IPS DF 6.9 (cell line): ENCODE results near the gene STARD4.

Source experiments
- DNase-seq: peaks from one replicate; pipeline ENCODE4 v3.0.0-alpha.2; 2013; ENCODE audit warnings: low read depth, low spot score
- H3K27ac ChIP-seq: one replicate; pipeline ENCODE4 v1.5.1; 2013; ENCODE audit warnings: low read length, control low read depth
- H3K27me3 ChIP-seq: 2 replicates; pipeline ENCODE4 v1.6.1; 2013; ENCODE audit warnings: mild to moderate bottlenecking, low read length; ENCODE audit not compliant: control insufficient read depth, insufficient read depth
- H3K36me3 ChIP-seq: 2 replicates; pipeline ENCODE4 v1.6.1; 2013; ENCODE audit warnings: low read length; ENCODE audit not compliant: control insufficient read depth, insufficient read depth
- H3K4me1 ChIP-seq: 2 replicates; pipeline ENCODE4 v1.6.1; 2013; ENCODE audit warnings: low read length; ENCODE audit not compliant: control insufficient read depth, insufficient read depth
- H3K4me3 ChIP-seq: 2 replicates; pipeline ENCODE4 v1.5.1; 2013; ENCODE audit warnings: mild to moderate bottlenecking, low read length
- H3K9me3 ChIP-seq: 2 replicates; pipeline ENCODE4 v1.6.1; 2013; ENCODE audit warnings: low read length, inconsistent platforms; ENCODE audit not compliant: control insufficient read depth, insufficient read depth
- WGBS: extraction: QIAGEN DNeasy Blood & Tissue Kit; methylation state at CpG from one replicate; pipeline ENCODE4 v1.1.7; 2013; ENCODE audit warnings: mixed read lengths, missing lambda C conversion rate; ENCODE audit not compliant: insufficient read length, insufficient coverage; 5-methylcytosine and 5-hydroxymethylcytosine counted together

The STARD4 gene

DNA sequence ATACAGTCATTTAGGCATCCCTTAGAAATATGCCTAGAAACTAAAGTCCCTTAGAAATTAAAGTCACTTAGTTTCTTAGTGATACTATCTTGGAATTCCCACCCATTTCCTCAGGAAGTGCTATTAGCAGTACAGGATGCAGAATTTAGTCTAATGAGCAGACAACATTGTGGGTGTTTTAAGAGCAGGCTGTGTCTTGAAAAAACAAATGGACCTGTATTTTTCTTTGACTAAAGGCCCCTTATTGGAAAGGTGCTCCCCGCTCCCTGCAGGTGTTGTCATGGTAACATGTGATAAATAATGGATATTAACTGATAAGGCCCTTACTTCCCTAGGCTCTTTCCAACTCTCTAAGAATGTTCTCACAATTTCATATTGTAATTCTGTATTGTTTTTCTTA, 38.8 kb upstream of the STARD4 start:
- H3K36me3 ChIP-seq, result no peaks in the 10 kb centered on the region
- no CpG with 5 or more reads among the region's 1 CpG for WGBS
- no peaks in the 10 kb centered on the region for H3K27me3 ChIP-seq
- H3K27ac ChIP-seq, result no peak overlapping the region
- H3K4me3 ChIP-seq, result no peak overlapping the region
- H3K4me1 ChIP-seq, result peaks cover 4% of the 10 kb centered on the region; the same call in 1 of the 2 replicates
- H3K9me3 ChIP-seq, result no peaks in the 10 kb centered on the region
- no peak for DNase-seq

DNA sequence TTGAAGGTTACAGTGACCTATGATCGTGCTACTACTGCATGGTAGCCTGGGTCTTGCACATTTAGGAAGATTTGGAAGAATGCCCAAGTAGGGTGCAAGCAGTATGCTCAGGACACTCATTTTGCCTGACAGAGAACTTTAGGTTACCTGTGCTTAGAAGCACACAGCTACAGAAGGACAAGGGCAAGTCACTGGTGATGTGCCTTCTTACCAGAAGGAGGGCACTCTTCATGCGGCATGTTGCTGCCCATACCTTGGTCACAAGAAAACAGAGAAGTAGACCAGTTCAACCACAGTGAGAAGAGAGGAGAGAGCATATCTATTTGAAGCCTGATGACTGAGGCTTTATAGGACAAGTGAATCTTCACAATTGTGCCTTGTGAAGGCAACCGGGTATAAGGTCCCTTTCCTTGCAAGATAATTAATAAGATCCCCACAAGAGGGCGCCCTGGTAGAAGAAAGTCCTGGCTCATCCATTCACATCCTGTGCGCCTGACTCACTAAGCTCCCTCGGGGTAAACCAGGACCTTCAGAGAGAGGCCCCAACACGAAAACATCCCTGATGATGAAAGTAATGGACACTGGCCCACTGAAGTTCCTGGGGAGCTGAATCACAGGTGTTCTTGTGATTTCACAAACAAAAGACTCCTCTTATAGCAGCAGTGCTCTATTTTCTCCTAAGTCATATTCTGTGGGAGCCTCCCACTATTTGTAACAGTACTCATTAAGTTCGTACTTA, 38.1 kb upstream of the STARD4 start:
- H3K27ac ChIP-seq, result no peak overlapping the region
- no peaks in the 10 kb centered on the region for H3K9me3 ChIP-seq
- H3K27me3 ChIP-seq, result no peaks in the 10 kb centered on the region
- H3K4me1 ChIP-seq, result peaks cover 4% of the 10 kb centered on the region; the same call in 1 of the 2 replicates
- no peaks in the 10 kb centered on the region for H3K36me3 ChIP-seq
- DNase-seq, result peak; percentile 70
- WGBS, result no CpG with 5 or more reads among the region's 8 CpGs
- no peak overlapping the region for H3K4me3 ChIP-seq

DNA sequence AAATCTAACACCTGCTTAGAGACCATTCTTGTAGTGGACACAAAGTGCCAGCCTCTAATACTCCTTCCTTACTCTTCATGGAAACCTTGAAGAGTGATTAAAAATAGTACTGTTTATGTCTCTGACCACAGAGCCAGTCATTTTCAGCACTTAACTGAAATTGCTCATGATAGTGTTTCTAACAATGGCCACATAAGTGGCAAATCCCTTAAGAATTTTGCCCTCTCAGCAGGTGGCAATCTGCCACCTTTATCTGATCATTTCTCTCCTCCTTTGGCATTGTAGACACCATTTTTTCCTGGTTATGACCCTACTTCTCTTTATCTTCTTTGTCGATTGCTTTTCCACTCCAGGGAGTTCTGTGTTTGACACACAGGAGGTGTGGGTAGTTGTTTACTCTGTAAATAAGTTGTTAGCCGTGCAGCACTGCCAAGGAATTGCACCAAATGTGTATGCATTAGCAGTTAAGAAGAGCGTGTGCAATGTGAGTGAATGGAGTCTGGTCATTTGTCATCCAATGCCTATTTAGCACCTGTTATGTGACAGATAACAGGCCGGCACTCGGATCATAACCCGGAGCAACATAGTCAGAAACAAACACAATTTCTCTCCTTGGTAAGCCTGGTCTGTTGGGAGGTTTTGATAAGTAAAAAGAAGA, 36.8 kb upstream of the STARD4 start:
- H3K9me3 ChIP-seq, result no peaks in the 10 kb centered on the region
- H3K27ac ChIP-seq, result no peak overlapping the region
- no peak overlapping the region for H3K4me3 ChIP-seq
- H3K36me3 ChIP-seq, result no peaks in the 10 kb centered on the region
- no peak for DNase-seq
- peaks cover 4% of the 10 kb centered on the region; the same call in 1 of the 2 replicates for H3K4me1 ChIP-seq
- H3K27me3 ChIP-seq, result no peaks in the 10 kb centered on the region
- WGBS, result no CpG with 5 or more reads among the region's 6 CpGs

DNA sequence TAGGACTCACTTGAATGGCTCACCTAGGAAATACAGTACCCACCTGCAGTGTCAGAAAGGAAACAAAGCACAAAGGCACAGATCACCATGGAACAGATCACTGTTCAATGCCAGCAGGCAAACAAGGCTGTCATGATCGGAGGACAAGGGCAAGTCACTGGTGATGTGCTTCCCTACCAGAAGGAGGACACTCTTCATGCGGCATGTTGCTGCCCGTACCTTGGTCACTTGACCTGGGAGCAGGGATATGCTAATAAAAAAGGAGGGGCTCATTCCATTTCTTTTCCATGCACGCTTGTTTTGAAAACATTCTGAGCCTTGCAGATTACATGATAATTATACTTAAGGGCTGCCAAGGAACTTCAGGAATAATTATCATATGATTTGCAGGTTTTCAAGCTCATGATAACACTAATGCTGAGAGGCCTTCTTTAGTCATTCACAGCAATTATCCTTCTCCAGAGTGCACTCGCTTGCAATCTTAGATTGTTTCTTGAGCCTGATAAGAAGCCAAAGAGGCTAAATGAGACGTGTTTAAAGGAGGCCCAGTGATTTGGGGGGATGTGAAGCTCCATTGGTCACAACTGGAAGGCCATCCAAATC, 36.1 kb upstream of the STARD4 start:
- no CpG with 5 or more reads among the region's 6 CpGs for WGBS
- no peaks in the 10 kb centered on the region for H3K36me3 ChIP-seq
- H3K4me3 ChIP-seq, result no peak overlapping the region
- DNase-seq, result no peak
- no peaks in the 10 kb centered on the region for H3K9me3 ChIP-seq
- peaks cover 4% of the 10 kb centered on the region; the same call in 1 of the 2 replicates for H3K4me1 ChIP-seq
- no peak overlapping the region for H3K27ac ChIP-seq
- H3K27me3 ChIP-seq, result no peaks in the 10 kb centered on the region

DNA sequence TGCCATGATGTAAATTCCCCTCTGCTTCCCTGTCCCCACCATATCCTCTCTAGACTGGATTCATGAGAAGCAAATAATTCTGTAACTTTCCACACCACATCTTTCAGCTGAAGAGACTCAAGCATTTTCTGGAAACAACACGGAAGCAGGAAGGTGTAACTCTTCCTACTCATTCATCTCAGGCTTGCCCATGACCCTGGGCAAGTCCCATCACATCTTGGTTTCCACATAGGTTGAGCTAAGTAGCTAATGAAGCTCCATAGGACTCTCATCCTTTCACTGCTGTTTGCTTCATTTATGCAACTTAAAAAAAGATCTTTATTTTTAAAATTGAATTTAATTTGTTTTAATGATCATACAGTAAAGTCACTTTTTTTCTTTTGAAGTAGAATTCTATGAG, 32.7 kb upstream of the STARD4 start:
- H3K4me3 ChIP-seq, result no peak overlapping the region
- H3K9me3 ChIP-seq, result no peaks in the 10 kb centered on the region
- no peaks in the 10 kb centered on the region for H3K4me1 ChIP-seq
- DNase-seq, result no peak
- no peaks in the 10 kb centered on the region for H3K36me3 ChIP-seq
- WGBS, result no CpG with 5 or more reads among the region's 1 CpG
- no peaks in the 10 kb centered on the region for H3K27me3 ChIP-seq
- H3K27ac ChIP-seq, result no peak overlapping the region

DNA sequence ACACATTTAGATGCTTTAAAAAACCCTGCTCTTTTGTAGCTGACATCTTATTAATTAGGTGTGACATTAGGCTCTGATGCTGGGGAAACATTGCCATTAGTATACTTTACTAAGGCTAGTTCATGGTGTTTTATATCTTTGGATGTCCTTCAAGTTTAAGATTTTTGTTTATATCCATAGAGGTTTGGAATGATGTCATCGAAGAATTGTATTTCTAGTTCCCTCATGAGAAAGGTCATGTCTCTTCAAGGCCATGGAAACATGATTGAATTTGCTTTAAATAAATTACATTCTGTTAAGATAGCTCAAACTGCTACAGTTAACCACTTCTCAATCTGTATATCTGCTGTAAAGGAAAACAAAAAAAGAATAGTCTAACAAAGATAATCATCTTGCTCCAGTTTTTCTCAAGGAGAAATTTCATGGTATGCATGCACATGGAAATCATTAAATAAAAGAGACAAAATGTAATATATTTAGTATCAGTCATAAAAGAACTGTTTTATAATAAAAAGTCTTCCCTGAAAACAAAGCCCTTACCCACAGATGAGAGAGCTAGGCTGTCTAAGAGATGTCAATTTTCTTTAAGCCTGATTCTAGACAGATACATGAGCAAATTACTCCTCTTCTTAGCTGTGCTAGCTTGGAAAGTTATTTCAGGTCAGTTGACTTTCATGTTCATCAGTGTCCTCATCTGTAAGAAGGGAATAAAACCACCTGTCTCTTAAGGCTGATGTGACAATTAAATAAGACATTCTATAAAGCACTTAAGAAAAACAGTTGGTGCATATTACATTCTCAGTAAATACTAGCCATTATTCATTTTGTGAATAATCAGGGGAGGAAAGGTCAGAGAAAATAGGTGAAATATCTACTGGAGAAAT, 25.0 kb upstream of the STARD4 start:
- no peak overlapping the region for H3K4me3 ChIP-seq
- no peaks in the 10 kb centered on the region for H3K4me1 ChIP-seq
- H3K27me3 ChIP-seq, result no peaks in the 10 kb centered on the region
- DNase-seq, result no peak
- no peaks in the 10 kb centered on the region; the same call in 1 of the 2 replicates for H3K36me3 ChIP-seq
- WGBS, result no CpG with 5 or more reads among the region's 1 CpG
- H3K27ac ChIP-seq, result no peak overlapping the region
- H3K9me3 ChIP-seq, result no peaks in the 10 kb centered on the region

DNA sequence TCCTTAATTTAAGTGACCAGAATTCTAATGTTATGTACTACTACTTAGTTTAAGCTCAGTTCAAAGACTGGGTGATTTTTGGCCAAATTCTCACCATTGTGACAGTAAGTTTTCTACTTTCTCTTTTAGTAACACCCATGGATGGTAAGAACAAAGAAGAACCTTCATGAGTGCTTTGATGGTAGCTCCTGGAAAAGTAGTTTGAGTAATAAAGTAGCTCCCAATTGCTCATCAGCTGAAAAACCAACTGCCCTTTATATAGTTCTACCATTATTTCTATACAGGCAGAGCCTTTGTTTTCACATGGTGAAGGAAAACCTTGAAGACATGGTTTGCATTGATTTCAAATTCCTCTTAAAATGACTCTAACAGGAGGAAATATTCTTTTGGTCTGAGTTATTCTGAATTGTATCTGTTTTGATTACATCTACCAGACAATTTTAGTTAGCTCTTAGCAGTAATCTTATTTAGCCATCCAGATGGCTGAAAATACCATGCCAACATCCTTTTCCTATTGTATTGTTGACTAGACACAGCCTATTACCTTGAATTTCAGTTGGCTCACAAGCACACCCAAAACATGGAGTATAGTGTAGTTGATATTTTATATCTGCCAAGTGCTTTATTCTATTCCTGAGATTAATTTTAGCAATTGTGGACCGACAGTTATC, 23.7 kb upstream of the STARD4 start:
- Histone ChIP-seq H3K9me3 (no peaks in the 10 kb centered on the region), H3K4me1 (no peaks in the 10 kb centered on the region), H3K4me3 (no peak overlapping the region), H3K36me3 (no peaks in the 10 kb centered on the region; the same call in 1 of the 2 replicates), H3K27me3 (no peaks in the 10 kb centered on the region), H3K27ac (no peak overlapping the region)
- no peak for DNase-seq
- WGBS, result no CpG with 5 or more reads among the region's 1 CpG

DNA sequence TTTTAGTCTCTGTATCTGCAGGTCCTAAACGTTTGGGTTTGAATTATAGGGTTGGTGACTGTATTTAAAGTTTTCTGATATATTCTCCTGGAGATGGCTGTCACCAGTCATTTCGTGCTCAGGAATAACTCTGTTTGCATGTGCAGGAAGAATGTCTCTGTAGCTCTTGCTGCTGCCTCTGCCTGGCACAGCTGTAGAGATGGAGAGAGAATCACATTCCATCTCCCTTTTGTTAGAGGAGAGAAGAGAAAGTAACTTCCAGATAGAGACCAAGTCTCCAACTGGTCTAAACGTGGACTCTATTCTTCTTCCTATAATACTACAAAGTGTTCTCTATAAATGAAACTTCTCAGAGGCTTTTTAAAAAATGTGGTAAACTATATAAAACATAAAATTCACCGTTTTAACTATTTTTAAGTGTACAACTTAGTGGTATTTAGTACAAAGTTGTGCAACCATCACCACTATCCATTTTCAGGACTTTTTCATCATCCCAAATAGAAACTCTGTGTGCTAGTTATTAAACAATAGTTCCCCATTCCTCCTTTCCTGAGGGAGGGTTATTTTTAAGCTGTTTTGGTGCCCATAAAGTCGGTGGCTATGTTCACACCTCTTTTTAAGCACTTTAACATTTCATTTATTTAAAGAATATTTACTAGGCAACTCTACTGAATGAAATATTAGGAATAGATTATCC, 20.7 kb upstream of the STARD4 start:
- no peaks in the 10 kb centered on the region for H3K9me3 ChIP-seq
- H3K4me3 ChIP-seq, result no peak overlapping the region
- no peak for DNase-seq
- no peak overlapping the region for H3K27ac ChIP-seq
- no CpG with 5 or more reads among the region's 5 CpGs for WGBS
- H3K4me1 ChIP-seq, result no peaks in the 10 kb centered on the region
- no peaks in the 10 kb centered on the region; the same call in 1 of the 2 replicates for H3K36me3 ChIP-seq
- H3K27me3 ChIP-seq, result no peaks in the 10 kb centered on the region

DNA sequence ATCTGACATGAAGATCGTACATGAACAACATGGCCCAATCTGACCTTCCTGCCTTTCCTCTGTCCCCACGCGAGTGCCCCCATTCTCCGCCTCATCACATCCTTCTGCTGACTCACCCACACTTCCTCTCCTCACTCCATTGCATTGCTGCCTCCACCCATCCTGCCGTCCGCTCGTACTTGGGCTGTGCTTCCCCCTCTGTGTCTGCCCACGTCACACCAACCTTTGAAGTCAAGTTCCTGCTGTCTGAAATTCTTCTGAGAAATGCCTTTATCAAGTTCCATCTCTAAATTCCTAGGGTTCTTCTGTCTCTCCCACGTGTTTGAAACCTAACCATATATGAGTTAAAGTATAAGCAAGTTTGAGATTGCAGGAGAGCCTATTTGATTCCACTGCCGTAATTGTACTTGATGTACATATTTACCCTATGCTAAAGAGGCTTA, 18.0 kb upstream of the STARD4 start:
- no peaks in the 10 kb centered on the region for H3K4me1 ChIP-seq
- no peak overlapping the region for H3K27ac ChIP-seq
- H3K36me3 ChIP-seq, result no peaks in the 10 kb centered on the region; the same call in 1 of the 2 replicates
- DNase-seq, result no peak
- WGBS, result no CpG with 5 or more reads among the region's 10 CpGs
- H3K4me3 ChIP-seq, result no peak overlapping the region
- H3K9me3 ChIP-seq, result no peaks in the 10 kb centered on the region
- H3K27me3 ChIP-seq, result no peaks in the 10 kb centered on the region
